Inflammatory macrophage treated with lipopolysaccharide for 4 hours (primary cell): ENCODE measurements around the gene ALOX15B.

ENCODE experiments used
- DNase-seq: peaks from one replicate; pipeline ENCODE4 v3.0.0-alpha.2; 2020

The ALOX15B gene

DNA sequence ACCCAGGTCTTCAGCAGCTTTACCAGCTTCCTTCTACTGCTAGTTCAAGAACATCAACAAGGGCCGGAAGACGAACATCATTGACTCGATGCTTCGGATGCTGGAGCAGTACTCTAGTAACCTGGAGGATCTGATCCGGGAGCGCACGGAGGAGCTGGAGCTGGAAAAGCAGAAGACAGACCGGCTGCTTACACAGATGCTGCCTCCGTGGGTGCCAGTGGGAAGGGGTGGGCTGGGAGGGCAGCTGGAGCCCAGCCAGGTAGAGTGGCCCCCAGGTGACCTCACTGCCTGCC, 24.4 kb upstream of the ALOX15B start:
- no peak for DNase-seq

DNA sequence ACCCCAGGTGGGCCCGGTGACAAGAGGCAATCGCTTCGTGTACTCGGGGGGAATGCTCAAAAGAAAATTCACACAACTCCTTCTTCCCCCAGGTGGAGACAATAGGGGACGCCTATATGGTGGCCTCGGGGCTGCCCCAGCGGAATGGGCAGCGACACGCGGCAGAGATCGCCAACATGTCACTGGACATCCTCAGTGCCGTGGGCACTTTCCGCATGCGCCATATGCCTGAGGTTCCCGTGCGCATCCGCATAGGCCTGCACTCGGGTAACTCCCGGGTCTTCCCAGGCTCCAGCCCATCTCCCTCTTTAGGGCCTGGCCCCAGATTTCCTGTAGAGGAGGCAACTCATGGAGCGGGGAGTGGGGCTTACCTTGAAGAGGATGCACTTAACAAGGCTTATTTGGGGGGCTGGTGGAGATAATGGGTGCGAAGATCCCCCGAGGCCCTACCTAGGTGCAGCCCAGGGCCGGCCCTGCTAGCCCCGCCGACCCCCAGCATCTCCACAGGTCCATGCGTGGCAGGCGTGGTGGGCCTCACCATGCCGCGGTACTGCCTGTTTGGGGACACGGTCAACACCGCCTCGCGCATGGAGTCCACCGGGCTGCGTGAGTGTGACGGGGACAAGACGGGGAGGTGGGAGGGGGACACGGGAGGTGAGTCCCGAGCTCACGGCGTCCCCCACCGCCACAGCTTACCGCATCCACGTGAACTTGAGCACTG, 23.5 kb upstream of the ALOX15B start:
- no peak for DNase-seq

DNA sequence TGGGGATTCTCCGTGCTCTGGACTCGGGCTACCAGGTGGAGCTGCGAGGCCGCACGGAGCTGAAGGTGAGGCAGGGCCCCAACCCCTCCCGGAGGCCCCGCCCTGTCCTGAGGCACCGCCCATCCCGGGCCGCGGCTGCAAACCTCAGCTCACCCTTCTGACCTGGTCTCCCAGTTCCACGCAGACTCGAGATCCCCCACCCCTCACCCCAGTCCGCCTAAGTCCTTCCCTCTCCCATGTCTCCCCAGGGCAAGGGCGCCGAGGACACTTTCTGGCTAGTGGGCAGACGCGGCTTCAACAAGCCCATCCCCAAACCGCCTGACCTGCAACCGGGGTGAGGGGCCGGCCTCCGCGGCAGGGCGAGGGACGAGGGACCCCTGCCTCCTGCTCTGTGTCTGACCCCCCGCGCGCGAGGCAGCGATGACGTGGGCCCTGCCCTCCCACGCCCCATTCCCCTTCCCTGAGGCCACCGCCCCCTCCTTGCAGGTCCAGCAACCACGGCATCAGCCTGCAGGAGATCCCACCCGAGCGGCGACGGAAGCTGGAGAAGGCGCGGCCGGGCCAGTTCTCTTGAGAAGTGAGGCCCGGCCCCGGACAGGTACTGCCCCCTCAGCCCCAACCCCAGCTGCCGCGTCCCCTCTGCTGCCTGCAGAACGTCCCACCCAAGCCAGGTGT, 22.8 kb upstream of the ALOX15B start:
- DNase-seq, result no peak

DNA sequence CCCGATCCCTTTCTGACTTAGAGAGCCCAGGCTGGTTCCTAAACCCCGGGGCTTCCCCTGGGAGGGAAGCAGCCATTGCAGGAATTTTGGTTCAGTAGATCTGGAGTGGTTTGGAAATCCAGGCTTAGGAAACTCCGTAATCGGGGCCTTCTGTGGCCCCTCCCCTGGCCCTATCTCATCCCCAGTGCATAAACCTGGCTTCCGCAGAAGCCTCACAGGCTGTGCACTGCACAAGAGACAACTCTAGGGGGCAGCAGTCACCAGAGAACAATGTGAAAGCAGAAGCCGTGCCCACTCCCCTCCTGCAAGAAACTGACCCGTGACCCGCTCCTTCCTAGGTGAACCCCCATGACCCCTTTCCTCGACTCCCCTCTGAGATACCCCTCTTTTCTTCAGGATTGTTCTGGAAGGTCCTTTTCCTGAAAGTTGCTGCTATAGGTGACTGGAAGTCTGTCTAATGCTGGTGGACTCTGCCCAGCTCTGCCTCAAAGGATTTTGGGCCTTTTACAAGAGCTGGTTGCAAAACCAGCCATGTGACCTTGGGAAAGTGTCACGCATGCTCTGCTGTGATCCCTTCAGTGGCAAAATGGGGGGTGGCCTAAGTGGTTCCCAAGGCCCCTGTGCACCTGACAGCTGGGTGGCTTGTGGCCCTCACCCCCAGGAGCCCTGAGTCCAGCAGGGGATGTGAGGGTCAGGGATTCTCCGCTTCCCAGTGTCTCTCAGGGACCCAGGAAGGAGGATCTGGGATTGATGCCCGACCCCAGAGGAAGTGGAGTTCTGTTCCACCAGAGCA, 22.0 kb upstream of the ALOX15B start:
- DNase-seq, result peak; percentile 75

DNA sequence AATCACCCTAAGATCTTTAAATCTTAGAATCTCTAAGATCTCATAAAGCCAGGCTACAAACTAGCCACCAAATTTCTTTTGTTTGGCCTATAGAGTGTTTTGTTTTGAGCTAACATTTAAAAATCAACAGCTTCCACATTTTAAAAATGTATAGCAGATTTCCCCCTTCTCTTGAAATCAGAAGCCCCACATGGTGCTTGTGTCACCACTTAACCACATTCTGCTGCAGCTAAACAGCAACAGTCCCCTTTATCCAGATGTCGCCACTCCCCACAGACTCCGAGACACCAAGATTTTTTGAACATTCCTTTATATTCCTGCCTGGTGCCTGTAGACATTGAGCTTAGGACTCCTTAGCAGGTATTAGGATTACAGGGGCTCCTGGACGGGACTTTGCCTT, 20.4 kb upstream of the ALOX15B start:
- DNase-seq, result peak; percentile 86

DNA sequence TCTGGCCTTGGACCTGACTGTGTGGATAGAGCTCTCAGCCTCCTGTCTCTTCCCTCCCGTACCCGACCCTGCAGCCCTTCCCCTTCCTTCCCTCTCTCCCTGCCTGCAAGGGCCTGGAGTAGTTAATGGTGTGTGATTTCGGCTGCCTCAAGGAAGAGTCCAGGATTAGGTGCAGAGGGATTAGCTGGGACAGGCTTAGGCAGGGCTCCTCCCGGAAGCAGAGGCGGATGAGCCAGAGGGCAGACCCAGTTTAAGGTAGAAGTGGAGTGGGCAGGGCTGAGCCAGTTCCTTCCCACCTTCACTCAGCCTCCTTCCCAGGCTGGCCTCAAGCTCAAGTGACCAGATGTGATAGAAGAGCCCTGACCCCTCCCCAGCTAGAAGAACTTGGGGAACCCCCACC, 19.7 kb upstream of the ALOX15B start:
- no peak for DNase-seq

DNA sequence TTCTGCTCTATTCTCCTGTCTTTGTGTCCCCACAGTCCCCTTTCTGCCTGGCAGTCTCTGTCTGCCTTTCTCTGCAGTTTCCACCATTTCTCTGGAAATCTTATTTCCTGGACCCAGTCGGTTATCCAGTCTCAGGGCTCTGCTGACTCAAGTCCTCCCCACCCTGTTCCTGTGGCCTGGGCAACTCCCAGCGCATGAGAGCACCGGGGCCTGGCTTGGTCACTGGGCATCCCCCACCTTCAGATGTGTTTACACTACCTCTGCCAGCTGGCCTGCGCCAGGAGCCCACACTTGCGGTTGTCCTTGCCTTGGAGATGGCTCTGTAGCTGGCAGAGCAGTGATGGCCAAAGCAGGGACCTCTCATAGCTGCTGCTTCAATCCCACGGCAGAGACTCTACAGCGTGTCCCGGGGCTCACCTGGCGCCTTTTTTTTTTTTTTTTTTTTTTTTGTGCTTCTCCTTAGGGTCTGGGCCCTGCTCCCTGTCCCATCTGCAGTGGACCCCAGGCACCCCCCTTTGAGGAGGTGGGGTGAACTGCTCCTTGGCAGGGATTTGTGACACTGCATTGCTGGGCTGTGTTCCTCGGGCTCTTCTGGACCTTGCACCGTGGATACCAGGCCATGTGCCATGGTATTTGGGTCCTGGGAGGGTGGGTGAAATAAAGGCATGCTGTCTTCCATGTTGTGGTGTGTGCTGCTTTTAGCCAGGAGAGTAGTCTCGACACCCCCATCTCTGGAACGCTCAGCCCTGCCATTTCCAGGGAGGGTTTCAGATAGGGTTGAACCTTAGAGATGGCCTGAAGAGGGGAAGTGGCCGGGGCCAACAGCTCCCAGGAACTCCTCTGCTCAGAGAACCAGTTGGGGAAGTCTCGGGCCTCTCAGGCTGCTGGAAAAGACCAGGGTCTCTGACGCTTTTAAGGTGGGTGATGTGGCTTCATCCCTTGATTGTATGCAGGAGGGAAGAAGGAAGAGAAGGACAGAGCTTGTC, 18.9 kb upstream of the ALOX15B start:
- DNase-seq, result peak; percentile 90

DNA sequence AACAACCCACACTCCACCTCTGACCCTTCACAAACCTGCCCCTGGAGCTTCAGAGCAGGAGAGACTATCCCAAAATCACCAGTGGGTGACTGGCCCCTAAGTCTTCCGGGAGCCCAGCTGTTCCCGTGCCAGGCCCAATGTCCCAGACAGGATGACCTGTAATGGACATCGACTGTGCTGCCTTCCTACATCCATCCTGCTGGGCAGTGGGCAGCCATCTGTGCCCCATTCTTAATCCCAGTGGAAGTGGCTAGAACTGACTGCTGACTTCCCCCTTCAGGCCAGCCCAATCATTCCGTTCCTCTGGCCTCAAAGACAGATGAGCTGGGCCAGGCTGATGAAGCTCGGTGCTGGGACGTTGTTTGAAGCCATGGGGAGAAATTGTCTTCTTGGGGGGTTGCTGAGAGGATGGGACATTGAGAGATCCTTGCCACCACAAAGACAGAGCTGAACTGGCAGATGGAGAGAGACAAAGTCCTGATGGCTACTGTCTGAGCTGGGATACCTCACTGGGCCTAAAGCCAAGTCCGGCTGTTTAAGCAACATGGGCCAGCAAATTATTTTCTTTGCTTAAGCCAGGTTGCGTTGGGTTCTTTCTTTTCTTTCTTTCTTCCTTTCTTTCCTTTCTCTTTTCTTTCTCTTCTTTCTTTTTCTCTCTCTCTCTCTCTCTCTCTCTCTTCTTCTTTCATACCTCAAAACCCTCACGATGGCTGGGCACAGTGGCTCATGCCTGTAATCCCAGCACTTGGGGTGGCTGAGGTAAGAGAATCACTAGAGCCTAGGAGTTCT, 17.9 kb upstream of the ALOX15B start:
- no peak for DNase-seq

DNA sequence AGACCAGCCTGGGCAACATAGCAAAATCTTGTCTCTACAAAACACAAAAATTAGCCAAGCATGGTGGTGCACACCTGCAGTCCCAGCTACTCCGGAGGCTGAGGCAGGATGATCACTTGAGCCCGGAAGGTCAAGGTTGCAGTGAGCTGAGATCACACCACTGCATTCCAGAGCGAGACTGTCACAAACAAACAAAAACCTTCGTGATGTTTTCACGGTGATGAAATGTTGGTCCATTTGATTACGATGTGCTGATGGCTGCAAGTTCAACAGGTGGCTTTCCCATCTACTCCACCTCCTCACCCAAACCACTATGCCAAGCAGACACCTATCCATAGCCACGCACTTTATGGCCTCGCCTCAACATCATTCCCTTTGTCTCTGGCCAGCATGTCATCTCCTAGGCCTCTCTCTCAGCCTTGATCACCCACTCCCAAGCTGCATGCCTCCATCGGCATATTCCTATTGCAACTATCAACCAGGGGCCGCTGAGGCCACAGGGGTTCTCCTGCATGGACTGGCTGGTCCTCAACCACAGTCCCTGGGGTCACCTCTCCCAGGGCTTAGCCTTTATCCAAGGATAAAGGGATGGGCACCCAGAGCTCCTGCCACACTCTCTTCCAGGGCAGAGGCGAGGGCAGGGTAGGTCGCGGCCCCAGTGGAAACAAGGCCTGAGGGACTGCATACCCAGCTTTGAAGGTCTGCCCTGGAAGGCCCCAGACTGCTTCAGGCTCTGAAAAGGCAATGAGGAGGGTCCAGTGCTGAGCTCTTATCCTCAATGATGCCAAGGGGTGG, 17.1 kb upstream of the ALOX15B start:
- no peak for DNase-seq

DNA sequence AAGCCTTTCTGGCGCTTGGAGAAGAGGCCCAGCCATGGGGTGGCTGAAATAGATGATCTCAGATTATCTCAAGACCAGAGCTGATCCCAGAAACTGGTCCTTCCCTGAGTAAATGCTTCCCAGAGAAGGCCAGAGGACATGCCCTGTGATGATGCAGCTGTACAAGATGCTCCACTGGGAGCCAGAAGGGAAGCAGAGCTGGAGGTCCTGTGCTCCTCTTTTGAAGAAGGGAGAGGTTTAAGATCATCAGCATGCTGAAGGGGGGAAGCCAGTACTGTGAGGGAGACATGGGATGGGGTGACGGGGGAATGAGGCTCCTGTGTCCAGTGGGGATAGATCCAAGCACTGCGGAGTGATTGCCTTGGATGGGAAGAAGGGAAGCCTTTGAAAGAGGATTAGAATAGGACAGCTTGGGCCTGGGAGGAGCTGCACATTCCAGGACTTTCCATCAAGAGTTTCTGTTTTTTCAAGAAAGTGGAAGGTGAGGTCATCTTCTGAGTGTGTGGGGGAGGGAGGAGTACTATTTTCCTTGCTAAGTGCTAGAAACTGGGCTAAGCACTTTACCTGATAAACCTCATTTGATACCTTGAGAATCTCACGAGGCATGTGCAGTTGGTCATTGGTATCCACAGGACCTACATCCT, 16.4 kb upstream of the ALOX15B start:
- peak; percentile 52 for DNase-seq

DNA sequence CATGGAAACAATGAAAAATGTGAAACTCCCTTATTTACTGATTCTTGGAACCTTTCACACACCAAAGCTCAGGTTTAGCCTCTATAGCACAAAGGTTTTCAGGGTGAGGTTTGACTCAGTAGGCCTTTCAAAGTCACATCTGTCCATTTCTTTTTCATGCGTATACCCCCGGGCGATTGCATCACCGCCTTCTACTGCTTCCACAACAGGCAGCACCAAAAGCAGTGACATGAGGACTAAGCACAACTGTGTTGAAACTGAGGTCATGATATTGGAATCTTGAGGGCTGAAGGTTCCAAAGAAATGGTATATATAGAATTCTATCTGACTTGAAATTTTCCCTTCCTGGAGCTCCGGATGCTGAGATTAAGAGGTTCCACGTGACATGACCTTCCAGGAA, 14.7 kb upstream of the ALOX15B start:
- DNase-seq, result peak; percentile 62

DNA sequence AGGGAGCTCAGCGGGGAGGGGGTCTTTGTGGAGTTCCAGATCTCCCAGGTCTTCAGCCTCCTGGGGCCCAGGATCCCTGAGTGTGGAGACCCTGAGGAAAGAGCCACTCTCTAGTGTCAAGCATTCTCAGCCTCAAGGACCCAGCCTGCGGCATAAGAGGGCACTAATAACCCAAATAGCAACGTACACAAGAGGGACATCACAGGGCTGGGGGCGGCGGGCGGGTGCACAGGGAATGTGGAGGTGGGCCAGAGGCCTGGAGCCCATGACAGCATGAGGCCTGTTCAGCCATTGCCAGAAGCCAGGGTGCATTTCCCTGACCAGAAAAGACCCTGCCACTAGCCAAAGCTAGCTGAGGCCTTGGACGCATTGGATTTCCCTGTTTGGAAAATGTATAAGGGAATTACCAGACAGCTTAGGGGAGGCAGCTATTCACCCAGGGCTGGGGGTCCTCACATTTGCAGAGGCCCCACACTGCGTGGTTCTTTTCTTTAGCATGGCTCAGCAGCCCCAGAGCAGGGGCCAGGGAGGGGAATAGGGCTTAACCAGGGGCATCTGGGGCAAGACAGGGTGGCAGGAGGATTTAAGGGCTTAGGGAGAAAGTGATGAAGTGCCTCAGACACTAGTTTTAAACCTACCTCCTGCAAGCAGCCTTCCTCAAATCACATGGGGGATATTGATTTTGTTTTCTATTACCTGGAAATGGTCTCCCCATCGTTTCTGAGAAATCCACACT, 13.5 kb upstream of the ALOX15B start:
- no peak for DNase-seq

DNA sequence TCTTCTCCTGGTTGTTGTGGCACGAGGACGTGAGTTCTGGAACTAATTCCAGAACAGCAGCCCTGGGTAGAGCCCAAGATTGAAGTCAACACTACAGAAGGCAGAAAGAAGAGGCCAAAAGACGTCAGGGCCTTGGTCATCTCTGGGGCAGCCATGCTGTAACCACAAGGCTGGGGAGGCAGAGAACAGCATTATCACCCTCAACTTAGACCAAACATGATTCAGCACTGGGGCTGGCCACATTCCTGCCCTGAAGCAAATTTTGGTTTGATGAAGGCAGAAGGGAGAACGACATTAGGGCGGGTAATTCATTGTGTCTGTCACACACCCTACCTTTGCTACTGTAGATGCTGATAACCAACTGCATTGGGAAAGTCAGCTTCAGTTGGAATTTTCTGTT, 9.7 kb upstream of the ALOX15B start:
- no peak for DNase-seq

DNA sequence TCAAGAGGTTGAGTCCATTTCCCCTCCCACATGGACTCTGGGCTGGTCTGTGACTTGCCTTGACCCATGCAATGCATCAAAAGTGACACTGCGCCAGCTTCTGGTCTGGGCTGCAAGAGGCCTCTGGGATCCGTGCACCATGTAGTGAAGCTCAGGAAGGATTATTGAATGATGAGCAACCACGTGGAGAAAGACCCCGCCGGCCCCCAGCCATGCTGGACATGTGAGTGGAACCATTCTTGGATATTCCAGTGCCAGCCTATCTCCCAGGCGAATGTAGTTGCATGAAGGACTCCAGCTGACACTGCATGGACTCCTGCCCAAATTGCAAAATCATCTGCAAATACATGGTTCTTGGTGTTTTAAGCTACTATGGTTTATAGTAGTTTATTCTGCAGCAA, 7.6 kb upstream of the ALOX15B start:
- DNase-seq, result no peak

DNA sequence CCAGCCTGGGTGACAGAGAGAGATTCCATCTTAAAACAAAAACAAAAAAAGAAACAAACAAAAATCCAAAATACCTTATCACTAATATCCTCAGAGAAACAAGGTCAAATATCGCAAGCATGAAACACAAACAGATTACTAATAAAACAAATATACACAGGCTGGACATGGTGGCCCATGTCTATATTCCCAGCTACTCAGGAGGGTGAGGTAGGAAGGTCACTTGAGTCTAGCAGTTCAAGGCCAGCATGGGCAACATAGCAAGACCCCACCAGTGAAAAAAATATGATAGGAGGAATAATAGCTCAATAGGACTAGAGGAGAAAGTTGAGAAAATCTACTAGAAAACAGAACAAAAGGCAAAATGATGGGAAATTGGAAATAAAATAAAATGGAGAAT, 6.9 kb upstream of the ALOX15B start:
- DNase-seq, result no peak

DNA sequence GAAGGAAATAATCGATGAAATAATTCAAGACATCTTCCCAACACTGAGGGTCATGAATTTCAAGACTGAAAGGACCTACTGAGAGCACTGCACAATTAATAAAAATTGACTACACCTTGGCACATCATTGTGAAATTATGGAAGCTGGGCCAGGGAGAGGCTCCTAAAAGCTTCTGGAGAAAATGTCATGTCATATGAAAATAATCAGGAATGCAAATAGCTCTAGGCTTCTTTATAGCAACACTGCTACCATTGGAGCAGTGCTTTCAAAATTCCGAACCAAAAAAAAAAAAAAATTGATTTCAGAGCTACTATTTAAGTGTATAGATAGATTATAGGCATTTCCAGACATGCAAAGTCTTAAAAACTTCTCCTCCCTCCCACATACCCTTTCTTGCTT, 6.4 kb upstream of the ALOX15B start:
- DNase-seq, result no peak

DNA sequence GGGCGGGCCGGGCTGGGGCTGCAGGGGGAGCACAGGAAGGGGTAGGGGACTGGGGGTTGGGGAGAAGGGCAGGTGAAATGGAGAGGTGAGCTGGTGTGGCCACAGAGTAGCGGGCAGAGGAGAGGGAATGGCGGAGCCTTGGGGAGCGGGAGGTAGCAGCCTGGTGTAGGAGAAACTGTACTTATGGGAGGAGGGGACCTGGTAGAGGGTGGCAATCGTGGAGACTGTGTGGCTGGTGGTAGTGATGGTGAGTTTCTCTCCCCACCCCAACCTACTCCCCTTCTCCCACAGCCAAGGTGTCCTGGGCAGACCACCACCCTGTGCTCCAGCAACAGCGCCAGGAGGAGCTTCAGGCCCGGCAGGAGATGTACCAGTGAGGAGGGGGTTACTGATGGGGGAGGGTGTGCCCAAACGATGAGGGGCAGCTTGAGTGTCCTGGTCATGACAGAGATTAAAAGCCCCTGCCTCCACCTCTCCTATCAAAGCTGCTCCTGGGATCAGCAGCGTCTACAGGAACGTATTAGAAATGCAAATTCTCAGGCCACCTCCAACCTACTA, 831 bp downstream of the ALOX15B start:
- no peak for DNase-seq

DNA sequence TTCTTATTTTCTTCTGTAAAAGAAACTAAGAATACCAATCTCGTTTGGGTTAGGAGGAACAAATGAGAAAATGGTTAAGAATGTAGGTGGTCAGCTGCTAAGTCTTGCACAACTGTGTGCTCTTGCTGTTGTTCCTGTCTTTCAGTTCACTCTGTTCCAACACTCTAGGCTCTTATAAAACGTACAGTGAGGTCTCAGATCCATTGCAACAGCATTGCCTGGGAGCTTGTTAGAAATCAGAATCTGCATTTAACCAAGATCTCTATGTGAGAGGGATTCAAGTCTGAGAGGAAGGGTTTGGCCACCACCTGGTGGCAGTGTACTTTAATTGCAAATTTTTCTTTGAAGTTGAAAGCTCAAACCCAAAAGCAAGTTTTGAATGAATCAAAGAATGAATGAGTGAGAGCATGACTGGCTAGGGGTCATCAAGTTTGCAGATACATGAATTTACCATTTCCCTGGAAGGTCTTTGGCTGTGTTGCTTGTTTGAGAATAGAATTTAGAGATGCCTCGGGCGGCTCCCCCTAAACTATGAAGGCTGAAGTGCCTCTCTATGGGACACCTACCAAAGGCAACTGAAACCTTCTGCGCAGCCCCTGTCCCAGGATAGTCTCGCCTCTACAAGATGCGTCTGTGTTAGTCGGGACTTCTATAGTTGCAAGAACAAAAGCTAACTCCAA, 2.5 kb downstream of the ALOX15B start:
- DNase-seq, result peak; percentile 85

DNA sequence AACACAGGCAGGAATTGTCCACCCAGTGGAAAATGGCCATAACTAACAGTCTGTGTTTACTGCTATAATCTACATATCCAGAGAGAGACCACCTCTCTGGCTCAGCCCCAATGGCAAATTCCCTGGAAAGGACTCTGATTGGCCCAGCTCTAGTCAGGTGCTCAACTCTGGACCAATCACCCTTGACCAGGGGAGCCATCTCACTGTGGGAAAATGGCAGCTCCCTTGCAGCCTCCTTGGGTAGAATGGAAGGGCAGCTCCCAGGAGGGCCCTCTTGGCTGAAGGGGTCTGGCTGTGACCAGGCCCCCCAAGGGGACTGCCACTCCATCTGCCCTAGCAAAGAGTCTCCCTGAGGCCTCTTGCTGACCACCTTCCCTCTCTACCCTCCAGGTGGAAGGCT, 3.1 kb downstream of the ALOX15B start:
- DNase-seq, result peak; percentile 21
